Activated T-helper 1 cell treated with anti-CD3 and anti-CD28 coated beads, Interleukin-2, amount 50 U/mL, for 16 hours (primary cell): Measurements from ENCODE around the gene HHAT.

Experiments
- DNase-seq, 2 donors: peaks; one replicate each; pipeline ENCODE4 v3.0.0-alpha.2; 2020; ENCODE audit warnings: low read depth in 1 of 2, low spot score in 1 of 2

HHAT gene

DNA sequence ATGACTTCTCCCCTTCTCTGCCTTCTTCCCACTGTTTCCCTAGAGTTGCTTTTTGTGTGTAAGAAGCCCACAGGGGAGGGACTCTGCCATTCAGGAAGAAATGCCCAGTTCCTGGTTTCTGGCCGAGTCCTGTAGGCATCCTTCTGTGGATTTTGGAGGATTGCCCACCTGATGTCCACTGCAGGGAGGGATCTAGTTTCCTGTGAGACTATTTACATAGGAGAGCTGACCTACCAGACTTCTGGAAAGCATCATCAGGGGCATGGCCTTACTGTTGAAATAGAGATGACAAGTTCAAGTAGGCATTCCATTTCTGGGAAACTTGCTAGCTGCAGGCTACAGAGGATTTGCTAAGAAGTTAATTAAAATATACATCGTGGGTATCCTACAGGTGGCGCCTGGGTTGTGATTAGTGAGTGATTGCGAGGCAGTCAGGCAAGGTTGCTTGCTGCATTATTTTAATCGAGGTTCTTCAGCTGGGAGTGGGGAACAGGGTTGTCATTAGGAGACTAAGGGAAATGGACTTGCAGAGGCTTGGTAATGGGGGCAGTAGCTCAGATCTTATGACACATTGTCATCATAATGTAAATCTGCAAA lies 148.7 kb downstream of the HHAT start:
- DNase-seq: no peak

DNA sequence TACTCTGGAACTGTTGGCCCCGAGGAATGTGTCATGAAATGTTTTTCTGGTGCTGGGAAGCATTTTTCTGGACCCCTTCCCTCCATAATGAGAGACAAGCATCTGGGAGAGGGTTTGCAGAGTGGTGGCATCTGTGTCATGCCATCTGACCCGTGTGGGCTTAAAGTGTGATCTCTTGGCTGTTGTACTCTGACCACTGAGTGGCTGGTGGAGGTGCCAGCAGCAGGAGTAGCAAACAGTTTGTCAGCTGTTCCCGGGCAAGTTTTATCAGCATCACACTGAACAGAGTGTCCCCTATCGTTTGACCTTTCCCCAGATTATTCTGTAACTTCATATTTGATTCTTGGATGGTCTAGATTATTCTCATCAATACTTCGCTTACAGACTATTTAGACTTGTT lies 150.1 kb downstream of the HHAT start:
- DNase-seq: no peak

DNA sequence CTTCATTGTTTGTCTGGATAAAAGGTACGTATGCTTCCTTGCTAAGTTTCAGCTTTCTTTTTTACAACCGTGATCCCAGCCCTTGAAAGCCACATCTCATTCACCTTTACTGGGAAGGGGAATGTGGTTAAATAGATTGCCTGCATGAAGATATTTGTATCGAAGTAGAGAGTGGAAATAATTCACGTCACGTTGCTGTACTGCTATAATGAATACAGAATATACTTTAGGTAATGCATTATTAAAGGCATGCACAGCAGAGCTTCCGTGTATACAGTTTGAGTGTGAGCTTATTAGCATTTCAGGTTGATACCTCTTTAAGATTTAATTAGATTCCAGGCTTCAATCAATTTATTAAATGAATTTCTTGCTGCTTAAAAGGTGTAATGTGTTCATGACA lies 153.8 kb downstream of the HHAT start:
- no peak for DNase-seq

DNA sequence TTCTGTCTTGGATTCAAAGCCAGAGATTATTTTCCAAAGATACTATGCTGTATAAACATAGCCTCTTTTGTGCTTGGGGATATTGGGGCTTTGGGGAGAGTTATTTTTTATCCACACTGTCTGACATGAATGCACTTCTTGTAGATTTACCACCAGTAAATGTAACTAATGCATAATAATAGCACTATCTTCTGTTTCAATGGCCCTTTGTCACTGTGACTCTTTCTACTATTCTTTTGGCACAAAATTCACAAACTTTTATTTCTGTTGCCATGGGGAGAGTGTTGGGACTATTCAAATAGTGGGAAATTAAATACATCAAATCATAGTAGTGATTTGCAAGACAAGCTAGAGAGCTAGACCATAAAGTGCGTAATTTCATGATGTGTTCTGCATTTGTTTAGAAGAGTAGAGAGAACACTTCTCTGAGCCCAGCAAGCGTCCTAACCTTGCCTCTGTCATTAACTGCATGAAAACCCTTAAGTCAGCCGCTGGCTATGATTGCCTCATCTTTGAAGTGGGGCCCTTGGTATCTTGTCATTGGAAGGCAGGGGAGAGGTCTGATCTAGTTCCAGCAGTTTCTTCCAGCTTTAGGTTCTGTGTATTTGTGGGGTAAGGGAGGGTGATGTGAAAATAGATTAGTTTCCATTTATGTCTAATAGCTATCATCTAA lies 154.4 kb downstream of the HHAT start:
- no peak for DNase-seq

DNA sequence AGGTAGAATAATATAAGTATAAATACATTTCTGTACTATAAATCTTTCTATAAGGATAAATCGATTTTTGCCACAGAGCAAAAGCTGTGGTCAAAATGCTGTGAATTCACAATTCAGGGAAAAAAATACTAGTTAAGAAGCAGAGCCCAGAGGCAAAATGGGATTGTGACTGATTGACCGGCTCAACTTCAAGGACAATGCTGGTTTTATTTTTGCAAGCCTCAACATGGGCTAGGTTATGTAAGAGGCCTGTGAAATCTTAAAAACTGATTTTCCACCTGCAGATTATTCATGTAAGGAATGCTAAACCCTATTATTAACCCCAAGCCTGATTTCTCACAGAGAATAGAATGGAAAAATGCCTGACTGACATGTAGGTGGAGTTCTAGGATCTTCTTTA lies 155.1 kb downstream of the HHAT start:
- DNase-seq: no peak

DNA sequence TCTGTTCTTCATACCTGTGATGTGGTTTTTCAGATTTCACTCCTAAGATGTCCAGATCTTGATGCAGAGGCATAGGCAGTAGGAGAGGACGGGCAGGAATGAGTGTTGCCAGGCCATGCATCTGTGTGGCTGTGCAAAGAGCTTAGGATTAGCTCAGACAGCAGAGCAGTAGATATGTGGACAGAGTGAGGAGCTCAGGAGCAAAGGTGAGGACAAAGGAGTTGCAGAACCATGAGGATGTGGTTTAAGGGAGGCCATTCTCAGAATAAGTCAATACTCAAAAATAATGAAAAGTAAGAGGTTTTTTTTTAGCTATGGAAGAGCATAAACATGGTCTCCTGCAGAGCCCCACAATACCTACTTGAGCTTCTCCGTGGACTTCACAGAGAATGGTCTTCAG lies 158.3 kb downstream of the HHAT start:
- DNase-seq: no peak

DNA sequence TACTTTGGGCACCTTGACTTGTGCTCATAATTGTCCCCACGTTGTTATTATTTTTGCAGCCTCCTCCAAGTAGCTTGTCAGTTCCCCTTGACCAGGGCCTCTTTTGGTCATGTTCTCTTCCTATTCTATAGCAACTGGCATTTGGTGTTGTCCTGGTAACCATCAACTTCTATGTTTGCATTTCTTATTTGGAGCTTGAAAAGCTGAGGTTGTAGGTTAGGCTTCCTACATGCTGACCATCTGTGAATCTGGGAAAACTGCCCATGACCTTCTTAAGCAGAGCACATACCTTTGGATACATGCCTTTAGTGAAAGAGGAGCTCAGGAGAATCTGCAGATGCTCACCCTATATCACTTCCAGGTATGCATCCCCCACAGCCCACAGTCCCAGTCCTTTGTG lies 160.8 kb downstream of the HHAT start:
- no peak for DNase-seq

DNA sequence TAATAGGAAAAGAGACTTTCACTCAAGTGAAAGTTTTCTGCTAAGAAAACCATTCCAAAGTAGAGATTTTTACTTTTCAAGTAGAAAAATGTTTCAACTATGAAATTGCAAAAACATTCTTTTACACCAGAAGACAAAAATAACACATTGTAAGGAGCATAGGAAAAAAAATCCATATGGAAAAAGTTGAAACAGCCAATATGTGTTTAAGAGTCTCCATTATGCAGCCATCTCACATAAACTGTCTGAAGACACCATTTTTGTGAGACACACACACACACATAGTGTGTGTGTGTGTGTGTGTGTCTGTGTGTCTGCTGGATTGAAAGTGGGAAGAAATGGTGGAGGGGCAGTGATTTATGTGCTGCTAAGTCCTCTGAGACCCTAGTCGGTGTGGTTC lies 162.1 kb downstream of the HHAT start:
- DNase-seq: no peak

DNA sequence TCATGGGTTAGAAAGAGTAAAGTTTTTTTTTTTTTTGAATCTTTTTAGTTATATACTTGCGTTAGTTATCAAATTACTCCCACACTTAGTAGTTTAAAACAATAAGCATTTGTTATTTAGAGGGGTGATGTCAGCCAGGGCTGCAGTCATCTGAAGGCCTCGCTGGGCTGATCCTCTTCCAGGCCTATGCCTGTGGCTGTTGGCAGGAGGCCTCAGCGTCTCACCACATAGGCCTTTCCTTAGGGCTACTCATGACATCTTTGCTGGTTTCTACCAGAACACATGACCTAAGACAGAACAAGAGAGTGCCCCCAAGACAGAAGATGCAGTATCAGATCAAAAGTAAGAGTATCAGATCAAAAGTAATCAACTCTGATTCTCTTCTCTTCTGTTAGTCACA lies 167.4 kb downstream of the HHAT start:
- no peak for DNase-seq

DNA sequence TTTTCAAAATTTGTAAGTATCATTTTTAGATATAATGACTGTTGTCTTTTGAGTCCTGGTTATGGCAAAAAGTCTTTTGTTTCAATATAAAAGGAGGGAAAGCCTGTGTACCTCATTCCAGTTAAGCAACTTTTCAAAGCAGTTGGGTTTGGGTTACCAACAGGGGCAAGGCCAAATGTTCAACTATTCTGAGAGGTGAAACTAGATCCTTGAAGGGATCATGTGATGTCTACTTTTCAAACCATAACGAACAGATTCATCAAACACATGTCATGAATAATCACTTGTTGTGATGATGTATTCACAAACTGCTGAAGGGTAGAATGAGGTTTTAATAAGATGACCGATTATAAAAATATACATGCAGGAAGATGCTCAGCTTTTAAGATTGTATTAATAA lies 171.3 kb downstream of the HHAT start:
- DNase-seq: no peak

DNA sequence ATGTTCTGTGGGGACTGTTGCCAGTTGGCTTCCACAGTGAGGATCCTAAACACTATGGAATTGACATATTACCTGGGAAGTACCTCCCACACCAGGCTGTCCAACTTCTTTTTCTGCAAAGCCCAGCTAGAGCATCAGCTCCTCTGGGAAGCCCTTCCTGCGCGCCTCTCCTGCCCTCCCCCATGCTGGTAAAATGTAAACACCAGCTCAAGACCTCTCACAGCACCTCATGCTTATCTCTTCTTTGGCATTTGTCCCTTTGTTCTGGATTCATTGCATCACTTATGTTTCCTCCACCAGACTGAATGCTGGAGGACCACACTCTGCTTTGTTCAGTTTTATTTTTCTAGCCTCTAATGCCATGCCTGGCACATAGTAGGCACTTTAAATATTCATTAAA lies 172.1 kb downstream of the HHAT start:
- DNase-seq: no peak

DNA sequence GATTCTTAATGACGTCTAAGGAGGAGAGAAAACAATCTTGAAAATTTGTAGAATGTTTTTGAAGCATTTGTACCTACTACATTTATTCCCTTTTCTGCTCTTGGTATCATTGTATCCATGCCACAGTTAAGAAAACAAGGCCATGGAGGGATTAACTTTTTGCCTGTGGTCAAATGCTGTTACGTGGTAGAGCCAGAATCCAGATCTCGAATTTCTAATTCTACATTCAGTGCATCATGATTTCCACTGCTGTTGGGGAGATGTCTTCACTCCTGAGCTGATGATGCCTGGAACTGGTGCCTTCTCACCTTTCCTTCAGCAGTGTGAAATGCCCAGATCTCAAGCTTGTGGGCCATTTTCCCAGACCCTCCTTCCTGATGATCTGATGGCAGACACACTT lies 175.6 kb downstream of the HHAT start:
- DNase-seq: no peak

DNA sequence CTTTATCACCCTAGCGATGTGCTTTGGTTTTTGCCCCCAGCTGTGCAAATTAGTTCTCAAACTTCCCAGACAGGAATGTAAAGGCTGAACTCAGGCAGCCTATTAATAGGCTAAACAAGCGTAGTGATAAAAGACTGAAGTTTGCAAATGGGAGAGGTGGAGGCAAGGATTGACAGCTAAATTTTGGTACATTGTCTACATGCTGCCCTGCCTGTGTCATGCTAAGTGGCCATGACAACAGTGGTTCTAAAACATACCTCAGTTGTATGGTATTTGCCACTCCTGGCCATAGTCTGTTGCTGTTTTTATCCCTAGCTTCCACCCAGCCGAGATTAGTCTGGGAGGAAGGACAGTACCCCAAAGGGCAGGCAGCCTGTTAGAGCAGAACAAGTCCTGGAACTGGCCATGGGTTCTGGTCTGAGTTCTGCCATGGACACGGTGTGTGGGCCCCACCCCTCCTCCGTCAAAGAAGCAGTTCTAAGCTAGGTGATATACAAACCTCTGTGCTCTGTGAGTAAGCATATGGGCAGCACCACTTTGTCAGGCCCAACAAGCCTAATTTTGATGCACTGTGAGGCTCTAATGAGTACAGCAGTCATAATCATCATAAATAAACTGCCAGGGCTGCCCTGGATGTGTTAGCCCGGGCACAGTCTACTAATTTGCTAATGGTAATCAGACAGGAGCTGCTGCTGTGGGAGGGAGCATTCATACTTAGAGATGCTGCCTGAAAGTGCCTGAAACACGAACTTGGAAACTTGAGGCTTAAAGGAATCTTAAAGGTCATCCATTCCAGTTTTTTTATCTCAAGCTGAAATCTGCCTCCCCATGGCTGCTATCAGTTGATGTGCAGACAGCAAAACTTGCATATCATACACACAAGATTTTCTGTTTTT lies 177.1 kb downstream of the HHAT start:
- no peak for DNase-seq

DNA sequence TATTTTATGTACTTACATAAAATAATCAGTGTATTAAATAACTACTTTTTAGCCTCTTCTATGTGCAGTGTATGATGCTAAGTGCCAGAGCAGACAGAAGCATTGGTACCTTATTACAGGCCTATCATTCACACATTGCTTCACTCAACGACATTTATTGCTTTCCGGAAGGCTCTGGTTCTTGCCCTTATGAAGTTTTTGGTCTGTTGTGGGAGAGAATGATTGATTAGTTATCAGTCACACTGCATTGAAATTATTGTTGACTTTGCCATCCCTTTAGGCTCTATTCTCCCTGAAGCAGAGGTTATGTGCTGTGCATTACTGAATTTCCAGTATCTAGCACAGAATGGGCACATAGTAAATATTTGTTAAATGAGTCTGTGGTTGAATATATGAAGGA lies 178.0 kb downstream of the HHAT start:
- no peak for DNase-seq

DNA sequence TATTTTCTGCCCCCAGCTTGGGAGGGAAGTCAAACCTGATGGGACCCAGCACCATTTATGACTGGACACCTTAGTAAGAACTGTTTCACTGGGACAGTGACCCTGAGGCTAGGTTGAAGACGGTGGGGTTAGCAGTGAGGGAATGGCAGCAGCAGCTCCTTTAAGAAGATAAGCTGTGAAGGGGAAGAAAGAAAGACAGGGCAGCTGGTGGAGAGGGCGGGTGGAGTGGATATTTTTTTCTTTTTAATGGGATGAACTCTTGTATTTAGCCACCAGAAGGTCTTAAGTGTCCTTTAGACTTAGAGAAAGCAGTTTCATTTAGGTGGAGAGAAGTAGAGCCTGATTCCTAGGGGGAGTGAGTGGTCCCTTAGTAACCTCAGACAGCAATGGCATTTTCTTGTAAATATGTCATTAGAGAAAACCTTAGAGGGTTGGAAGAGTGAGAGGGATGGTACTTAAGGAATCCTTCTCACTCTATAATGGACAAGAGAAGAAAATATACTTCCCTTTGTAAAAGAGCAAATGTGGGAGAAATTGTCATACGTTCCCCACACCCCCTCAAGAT lies 187.5 kb downstream of the HHAT start:
- DNase-seq: no peak

DNA sequence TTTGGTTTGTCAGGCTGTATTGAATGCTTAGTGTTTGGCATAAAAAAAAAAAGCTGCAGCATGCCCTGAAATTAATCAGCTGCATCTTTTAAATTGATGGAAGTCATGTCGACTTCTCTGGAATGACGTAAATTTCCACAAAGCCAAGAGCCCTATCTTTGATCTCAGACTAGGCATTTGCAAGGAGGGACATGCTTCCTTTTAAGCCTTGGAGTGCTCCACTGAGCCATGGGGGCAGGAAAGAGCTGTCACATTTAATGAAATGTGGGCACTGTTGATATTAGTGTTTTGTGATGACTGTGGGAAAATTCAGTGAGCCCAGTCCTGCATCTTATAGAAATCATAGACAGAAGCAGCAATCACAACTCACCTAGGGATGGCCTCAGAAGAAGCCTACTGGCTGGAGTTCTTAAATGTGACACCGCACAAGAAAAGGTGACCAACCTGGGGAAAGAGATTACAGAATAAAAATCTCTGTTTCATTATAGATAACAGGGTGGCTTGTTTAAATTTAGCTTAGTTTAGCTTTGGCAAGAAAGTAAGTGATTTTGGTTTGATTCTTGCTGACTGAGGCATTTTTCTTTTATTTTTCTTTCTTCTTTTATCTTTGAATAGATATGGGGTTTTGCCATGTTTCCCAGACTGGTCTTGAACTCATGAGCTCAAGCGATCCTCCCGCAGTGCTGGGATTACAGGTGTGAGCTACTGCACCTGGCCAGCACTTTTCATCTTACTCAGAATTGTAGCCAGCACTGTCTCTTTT lies 188.2 kb downstream of the HHAT start:
- DNase-seq: no peak

DNA sequence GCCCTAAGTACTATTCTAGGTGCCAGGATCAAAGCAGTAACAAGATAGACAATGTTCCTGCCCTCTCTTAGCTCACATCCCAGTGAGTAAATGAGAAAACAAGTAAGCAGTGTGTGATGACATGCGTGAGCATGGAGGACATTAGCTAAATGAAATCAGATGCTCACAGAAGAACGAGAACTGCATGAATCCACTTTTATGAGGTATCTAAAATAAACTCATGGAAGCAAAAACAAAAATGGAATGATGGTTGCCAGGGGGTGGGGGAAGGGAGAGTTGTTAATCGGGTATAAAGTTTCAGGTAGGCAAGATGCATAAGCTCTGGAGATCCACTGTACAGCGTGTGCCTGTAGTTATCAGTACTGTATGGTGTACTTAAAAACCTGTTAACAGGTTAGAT lies 195.1 kb downstream of the HHAT start:
- DNase-seq: no peak

DNA sequence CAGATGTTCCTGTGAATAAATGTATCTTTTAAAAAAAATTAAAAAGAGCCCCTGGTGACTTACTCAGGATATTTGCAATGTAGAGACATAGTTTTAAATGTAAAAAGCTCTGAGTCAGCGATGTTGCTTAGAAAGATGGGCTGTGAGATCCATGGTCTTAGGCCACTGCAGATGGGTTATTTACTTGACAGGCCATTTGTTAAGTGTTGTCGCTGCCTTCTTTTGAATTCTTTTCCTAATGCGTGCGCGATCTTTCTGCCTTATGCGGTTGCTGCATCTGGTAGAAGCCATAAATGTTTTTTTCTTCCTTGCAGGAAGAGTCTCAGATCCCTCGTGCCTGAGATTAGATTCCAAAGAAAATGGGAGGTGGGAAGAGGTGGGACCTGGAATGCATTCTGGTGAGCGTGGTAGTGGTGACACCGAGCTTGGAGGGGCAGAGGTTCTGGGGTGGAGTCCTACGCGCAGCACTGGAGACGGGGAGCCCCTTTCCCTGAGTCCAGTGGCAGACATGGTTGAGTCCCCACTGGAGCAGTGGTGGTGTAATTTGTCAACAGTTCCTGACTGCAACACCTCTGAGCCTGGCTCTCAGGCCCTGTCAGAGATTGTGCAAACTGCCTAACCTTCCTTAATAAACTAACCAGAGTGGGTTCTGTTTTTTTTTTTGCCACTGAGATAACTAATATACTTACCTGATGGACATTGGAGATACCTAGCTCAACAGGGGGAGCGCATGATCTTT lies 197.2 kb downstream of the HHAT start:
- no peak for DNase-seq

DNA sequence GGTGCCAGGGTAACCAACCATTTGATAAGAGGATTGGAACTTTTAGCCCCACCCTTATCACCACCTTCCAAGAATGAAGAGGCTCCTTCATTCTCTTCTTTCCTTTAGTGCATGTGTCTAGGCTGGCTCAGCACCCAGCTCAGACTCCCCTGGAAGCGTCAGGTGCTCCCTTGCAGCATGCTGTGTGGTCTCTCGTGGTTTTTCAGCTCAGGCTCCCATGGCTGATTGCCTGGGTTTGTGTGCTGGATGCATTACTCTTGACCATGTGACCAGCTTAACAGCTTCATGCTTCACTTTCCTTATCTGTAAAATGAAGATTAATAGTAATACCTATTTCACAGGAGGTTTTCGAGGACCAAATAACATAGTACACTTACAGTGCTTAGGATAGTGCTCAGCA lies 198.4 kb downstream of the HHAT start:
- DNase-seq: no peak

DNA sequence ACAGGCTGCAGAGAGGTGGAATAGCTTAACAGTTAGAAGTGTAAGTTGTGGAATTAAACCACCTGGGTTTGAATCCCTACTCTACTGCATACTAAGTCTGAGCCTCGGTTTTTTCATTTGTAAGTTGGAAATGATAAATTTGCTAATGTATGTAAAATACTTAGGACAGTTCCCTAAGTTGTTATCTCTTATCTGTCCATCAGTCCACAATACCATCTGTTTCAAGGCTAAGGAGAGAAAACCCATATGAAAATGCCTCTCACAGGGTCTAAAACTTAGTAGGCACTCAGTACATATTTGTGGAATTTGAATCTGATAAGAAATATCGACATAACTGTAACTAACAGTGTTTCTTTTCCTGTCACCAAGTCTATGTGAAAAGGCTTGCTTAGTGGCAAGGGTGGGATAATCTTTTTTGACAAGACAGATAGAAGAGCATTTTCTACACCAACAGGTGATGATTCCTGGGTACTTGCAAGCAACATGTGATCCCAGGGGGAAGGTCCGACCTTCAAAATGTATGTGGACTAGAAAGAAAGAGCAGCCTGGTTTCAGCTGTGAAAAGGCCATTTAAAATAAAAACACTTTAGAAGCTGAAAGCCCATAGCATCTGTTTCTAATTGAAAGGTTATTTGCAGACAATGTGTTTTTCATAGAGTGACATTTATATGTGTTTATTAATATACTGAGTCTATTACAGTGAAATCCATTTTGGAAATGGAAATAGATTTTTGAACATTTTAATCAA lies 202.9 kb downstream of the HHAT start:
- DNase-seq: no peak
